G401 (cell line): ENCODE data around the gene LDB3. TPM values are rescaled to one million over a fixed set of nuclear protein-coding genes. Genes with fewer than 3 reads are reported as not detected.

ENCODE experiments used
- DNase-seq: peaks from one replicate; pipeline ENCODE4 v3.0.0-alpha.2; 2015; ENCODE audit warnings: low spot score
- in situ Hi-C: cut with HindIII; loops from 2 replicates; pipeline ENCODE4 v1.10.0; 2016; ENCODE audit warnings: low sequenced_read_pairs, mixed read lengths
- total RNA-seq: library from RNA; depleted of rRNA; stranded (reverse); fragments of >200 nt; shearing (Covaris generic); gene quantifications from 2 replicates; pipeline ENCODE4 v1.2.3, GENCODE V29; 2014

The LDB3 gene
- total RNA-seq, 1 experiment from 2014 or later, result 0.78 TPM

- in situ Hi-C loops, result no loop called here
- no peak for DNase-seq
Observed at GRCh38 chr10:86747796-86748581, 79.7 kb downstream of the LDB3 start.

- in situ Hi-C loops, result no loop called here
- DNase-seq, result no peak
Observed at GRCh38 chr10:86749854-86750253, 81.5 kb downstream of the LDB3 start.

- in situ Hi-C loops, result no loop called here
- no peak for DNase-seq
Observed at GRCh38 chr10:86751477-86751876, 83.2 kb downstream of the LDB3 start.

- no peak for DNase-seq
- in situ Hi-C loops, result no loop called here
Observed at GRCh38 chr10:86752311-86752710, 84.0 kb downstream of the LDB3 start.

- in situ Hi-C loops, result no loop called here
- no peak for DNase-seq
Observed at GRCh38 chr10:86753051-86753450, 84.7 kb downstream of the LDB3 start.

- in situ Hi-C loops, result no loop called here
- DNase-seq, result no peak
Observed at GRCh38 chr10:86753638-86754434, 85.5 kb downstream of the LDB3 start.

- in situ Hi-C loops, result no loop called here
- DNase-seq, result no peak
Observed at GRCh38 chr10:86755454-86755739, 87.1 kb downstream of the LDB3 start.

- DNase-seq, result peak; percentile 88
- in situ Hi-C loops, result no loop called here
Observed at GRCh38 chr10:86755740-86756510, 87.6 kb downstream of the LDB3 start.

GRCh38 chr10:86756511-86757112, 88.3 kb downstream of the LDB3 start, which contains the start of gene BMPR1A:
TSS of gene BMPR1A (plus strand) at chr10:86756619. CDS start at chr10:86876019, 119,400 bp downstream.
- DNase-seq, result no peak
- in situ Hi-C loops, result no loop called here

- in situ Hi-C loops, result no loop called here
- peak; percentile 48 for DNase-seq
Observed at GRCh38 chr10:86757113-86757972, 89.0 kb downstream of the LDB3 start.

GRCh38 chr10:86758189-86759072, 90.1 kb downstream of the LDB3 start:
- DNase-seq, result peak; percentile 33
- in situ Hi-C loops, result no loop called here

GRCh38 chr10:86759073-86759672, 90.9 kb downstream of the LDB3 start:
- in situ Hi-C loops, result no loop called here
- DNase-seq, result no peak

- in situ Hi-C loops, result no loop called here
- no peak for DNase-seq
Observed at GRCh38 chr10:86763404-86763803, 95.1 kb downstream of the LDB3 start.

GRCh38 chr10:86765548-86765947, 97.2 kb downstream of the LDB3 start:
- in situ Hi-C loops, result no loop called here
- no peak for DNase-seq

GRCh38 chr10:86768412-86769062, 100.2 kb downstream of the LDB3 start:
- in situ Hi-C loops, result no loop called here
- DNase-seq, result no peak

- no peak for DNase-seq
- in situ Hi-C loops, result no loop called here
Observed at GRCh38 chr10:86769991-86770390, 101.7 kb downstream of the LDB3 start.

- in situ Hi-C loops, result no loop called here
- DNase-seq, result no peak
Observed at GRCh38 chr10:86770412-86770960, 102.2 kb downstream of the LDB3 start.
